B cell (primary cell): Measurements from ENCODE around the gene BCKDK. TPM values are rescaled to one million over a fixed set of nuclear protein-coding genes. Genes with fewer than 3 reads are reported as not detected.
A peak's percentile ranks its signal among the peaks of the same experiment; 100 is the strongest.

Experiments
- ATAC-seq: fragments of 200-7000 bp; cut with Tn5 transposase; one replicate; pipeline ENCODE4 v1.10.0; 2021; ENCODE audit warnings: low read depth, mild to moderate bottlenecking, moderate number of reproducible peaks, moderate library complexity
- CTCF ChIA-PET: fragments of 350-600 bp; sonication (Branson Sonifier 250); formaldehyde crosslinking; loops from one replicate; lab custom pipeline; 2021; ENCODE audit warnings: antibody characterized with exemption, inconsistent platforms; lab: Charles Lee
- POLR2A ChIA-PET: fragments of 350-600 bp; sonication (Branson Sonifier 250); formaldehyde crosslinking; loops from one replicate; lab custom pipeline; 2021; ENCODE audit warnings: antibody characterized with exemption; lab: Charles Lee
- DNase-seq: peaks from one replicate; pipeline ENCODE4 v3.0.0; 2013
- H2AFZ ChIP-seq: 2 replicates; pipeline ENCODE4 v1.6.1; 2012; ENCODE audit warnings: mild to moderate bottlenecking, low read depth, low read length; ENCODE audit not compliant: insufficient read depth, poor library complexity, severe bottlenecking
- H3K27ac ChIP-seq, 2 donors: 1 replicate in 1 of 2; 2 replicates in 1 of 2; pipeline ENCODE4 v1.5.1; 2012 to 2013; ENCODE audit warnings: low read length in 2 of 2, mild to moderate bottlenecking in 2 of 2, moderate library complexity in 1 of 2
- H3K27me3 ChIP-seq, 4 experiments: fragments of 200-600 bp in 1 of 4; sonication (generic) in 1 of 4; replicated peaks in 1 of 4; 1 replicate in 2 of 4; 2 replicates in 2 of 4; pipeline versions ENCODE4 v1.6.1 to v1.7.0; 2013 to 2016; ENCODE audit warnings: low read length in 3 of 4, mild to moderate bottlenecking in 2 of 4, mixed read lengths in 1 of 4, moderate library complexity in 1 of 4; ENCODE audit not compliant: insufficient read depth in 4 of 4, control insufficient read depth in 3 of 4; ENCODE audit errors: control extremely low read depth in 1 of 4
- H3K36me3 ChIP-seq, 2 experiments: replicated peaks in 1 of 2; 1 replicate in 1 of 2; 2 replicates in 1 of 2; pipeline versions ENCODE4 v1.6.1 to v1.7.1; 2013; ENCODE audit warnings: low read length in 1 of 2; ENCODE audit not compliant: insufficient read depth in 2 of 2, control insufficient read depth in 1 of 2; ENCODE audit errors: control extremely low read depth in 1 of 2, extremely low read depth in 1 of 2
- H3K4me1 ChIP-seq, 2 donors: fragments of 200-600 bp in 1 of 2; sonication (generic) in 1 of 2; 1 replicate in 1 of 2; 2 replicates in 1 of 2; pipeline versions ENCODE4 v1.5.1 to v1.6.1; 2013 to 2017; ENCODE audit warnings: low read length in 2 of 2; ENCODE audit not compliant: control insufficient read depth in 2 of 2, insufficient read depth in 2 of 2
- H3K4me2 ChIP-seq: replicated peaks from 2 replicates; pipeline ENCODE3; 2012; ENCODE audit warnings: mild to moderate bottlenecking, low read depth, low read length; ENCODE audit not compliant: poor library complexity, severe bottlenecking
- H3K4me3 ChIP-seq, 5 experiments: fragments of 200-600 bp in 1 of 5; sonication (generic) in 1 of 5; 1 replicate in 3 of 5; 2 replicates in 2 of 5; pipeline versions ENCODE4 v1.5.1 to v1.7.0; 2011 to 2016; ENCODE audit warnings: low read length in 4 of 5, mild to moderate bottlenecking in 4 of 5, low read depth in 2 of 5, control low read depth in 1 of 5, moderate library complexity in 1 of 5; ENCODE audit not compliant: insufficient read depth in 1 of 5; ENCODE audit errors: control extremely low read depth in 1 of 5, extremely low read depth in 1 of 5
- H3K79me2 ChIP-seq: fragments of 200-600 bp; sonication (generic); one replicate; pipeline ENCODE4 v1.6.0; 2016; ENCODE audit warnings: low read length; ENCODE audit not compliant: control insufficient read depth, insufficient read depth
- H3K9ac ChIP-seq: fragments of 200-600 bp; sonication (generic); 2 replicates; pipeline ENCODE4 v1.6.1; 2017; ENCODE audit warnings: mild to moderate bottlenecking, low read length, moderate library complexity
- H3K9me3 ChIP-seq, 3 donors: one replicate each; pipeline versions ENCODE4 v1.6.1 to v1.7.1; 2013; ENCODE audit warnings: low read length in 2 of 3; ENCODE audit not compliant: control insufficient read depth in 2 of 3, insufficient read depth in 1 of 3; ENCODE audit errors: control extremely low read depth in 1 of 3
- H4K20me1 ChIP-seq: 2 replicates; pipeline ENCODE4 v1.6.0; 2012; ENCODE audit warnings: mild to moderate bottlenecking, low read length; ENCODE audit not compliant: insufficient read depth, control insufficient read depth, poor library complexity, severe bottlenecking
- H3K27ac Mint-ChIP-seq: one replicate; pipeline ENCODE4 v1.8.0; 2021; ENCODE audit warnings: mixed read lengths
- H3K27me3 Mint-ChIP-seq: one replicate; pipeline ENCODE4 v1.8.0; 2021; ENCODE audit warnings: mixed read lengths
- H3K4me1 Mint-ChIP-seq: one replicate; pipeline ENCODE4 v1.8.0; 2021; ENCODE audit warnings: mixed read lengths
- H3K4me3 Mint-ChIP-seq: one replicate; pipeline ENCODE4 v1.8.0; 2021; ENCODE audit warnings: mixed read lengths
- H3K9me3 Mint-ChIP-seq: one replicate; pipeline ENCODE4 v1.8.0; 2022; ENCODE audit warnings: mixed read lengths; ENCODE audit not compliant: insufficient read depth
- CTCF ChIP-seq: fragments of 200-600 bp; IDR thresholded peaks from one replicate; pipeline ENCODE4 v1.8.0; 2022; ENCODE audit warnings: antibody characterized with exemption, mild to moderate bottlenecking
- EZH2 ChIP-seq: IDR thresholded peaks from 2 replicates; pipeline ENCODE4 v1.6.1; 2012; ENCODE audit warnings: borderline replicate concordance, low read depth, mild to moderate bottlenecking, moderate library complexity, low read length; ENCODE audit not compliant: insufficient read depth, poor library complexity, severe bottlenecking
- WGBS: methylation state at CpG from one replicate; pipeline ENCODE4 v1.1.5; 2013; ENCODE audit warnings: missing lambda C conversion rate; ENCODE audit not compliant: insufficient coverage; 5-methylcytosine and 5-hydroxymethylcytosine counted together
- intact Hi-C: fragments of 100-400 bp; cut with micrococcal nuclease; formaldehyde crosslinking; loops from one replicate; pipeline ENCODE4 v1.10.0; 2022
- polyA plus RNA-seq: library from polyadenylated mRNA; depleted of rRNA; stranded (reverse); fragments of >200 nt; gene quantifications from 2 replicates; pipeline ENCODE4 v1.2.3, GENCODE V29; 2012
- total RNA-seq, 2 donors: library from RNA; stranded (reverse); fragments of 120-200 nt in 1 of 2; gene quantifications; 1 replicate in 1 of 2; 2 replicates in 1 of 2; pipeline versions ENCODE4 v1.2.3 to v1.2.4, GENCODE V29; 2013 to 2022

BCKDK gene
- total and polyA plus RNA-seq, 2 donors (not counting 1 experiment from before 2014, with no cell fraction given), result 24.7 to 27.6 TPM

GRCh38 chr16:31074814-31075183, 33.4 kb upstream of the BCKDK start:
- Mint-ChIP-seq H3K9me3 (no peaks in the 10 kb centered on the region), H3K27ac (peak overlapping the region; percentile 96), H3K27me3 (no peaks in the 10 kb centered on the region), H3K4me1 (peaks cover 39% of the 10 kb centered on the region), H3K4me3 (peak overlapping the region; percentile 95)
- DNase-seq (peak; percentile 19), ATAC-seq (no peak)
- Histone ChIP-seq H3K27ac (peak overlapping the region; percentile 75 to 89), H3K9ac (peak overlapping the region; percentile 89), H3K79me2 (peaks cover 62% of the 10 kb centered on the region), H3K36me3 (peaks cover 0 to 31% of the 10 kb centered on the region in 2 experiments), H3K4me1 (peaks cover 20 to 25% of the 10 kb centered on the region in 2 donors), H3K4me2 (peak overlapping the region; percentile 78), H4K20me1 (peaks cover 32% of the 10 kb centered on the region), H3K9me3 (peaks cover 0 to 3% (median 0%) of the 10 kb centered on the region in 3 donors), H2AFZ (peak overlapping the region; percentile 94), H3K4me3 (peak overlapping the region; percentile 73 to 99 (median 91)), H3K27me3 (no peaks in the 10 kb centered on the region)
- TF ChIP-seq EZH2, result no peak
- TF ChIP-seq CTCF, result no peak
- ChIA-PET POLR2A (interaction anchor here (1.0 to 2.4 kb wide), 8 partner anchors 9 to 799 kb away, joined by 3 to 28 read pairs (median 12); partner anchors contain the start of genes ARMC5, FUS, KAT8 and STX4), CTCF (interaction anchor here (0.8 to 1.4 kb wide), 5 partner anchors 23 to 308 kb away, joined by 3 to 5 read pairs (median 3); partner anchors contain the start of gene STX4)
- WGBS, result 3% methylated on average over 6 of the region's 7 CpGs
- intact Hi-C loops, result loop anchor here (1.0 to 5.0 kb wide), 9 partner anchors 20 to 1112 kb away; partner anchors contain the start of genes ARMC5, BCKDK, FBXL19 and KAT8

- ChIA-PET CTCF (interaction anchor here (1.0 kb wide), 1 partner anchor 91 kb away, joined by 3 read pairs; the partner anchor contains the start of gene HSD3B7), POLR2A (no interaction called here)
- 93% methylated on average over 16 of the region's 16 CpGs for WGBS
- Mint-ChIP-seq H3K4me3 (peak overlapping the region; percentile 29), H3K9me3 (no peaks in the 10 kb centered on the region), H3K27ac (no peak overlapping the region), H3K4me1 (peaks cover 43% of the 10 kb centered on the region), H3K27me3 (no peaks in the 10 kb centered on the region)
- Histone ChIP-seq H3K79me2 (peaks cover 76% of the 10 kb centered on the region), H3K27me3 (no peaks in the 10 kb centered on the region), H3K9ac (no peak overlapping the region), H2AFZ (no peak overlapping the region), H3K9me3 (peaks cover 0 to 3% (median 0%) of the 10 kb centered on the region in 3 donors), H3K36me3 (peaks cover 0 to 46% of the 10 kb centered on the region in 2 experiments), H3K4me1 (peaks cover 20 to 25% of the 10 kb centered on the region in 2 donors), H3K4me3 (no peak overlapping the region), H4K20me1 (peaks cover 48% of the 10 kb centered on the region), H3K27ac (no peak overlapping the region), H3K4me2 (no peak overlapping the region)
- TF ChIP-seq CTCF (no peak), EZH2 (no peak)
- ATAC-seq (no peak), DNase-seq (no peak)
- intact Hi-C loops, result no loop called here
Measured at GRCh38 chr16:31076319-31076718, 31.9 kb upstream of the BCKDK start.
